ENCODE measurements around the gene MST1. TPM values are rescaled to one million over a fixed set of nuclear protein-coding genes. Genes with fewer than 3 reads are reported as not detected.

Gene MST1
- total RNA-seq, 4 donors from 2014 or later = 12.2 to 116 (median 15.1) TPM

- intact Hi-C loops (cut with DNase I; ENCODE audit: low total_unique reads) (loop anchor here (10.0 kb wide), 2 partner anchors 141 to 201 kb away; partner anchors contain the start of gene MST1R), in situ Hi-C loops (cut with MboI; ENCODE audit: low pct_ligation_motif_present in 1 of 4, low pct_unique_long_range_greater_than_20kb in 1 of 4, low sequenced_read_pairs in 3 of 4) (loop anchor here in 1 of 4 donors (10.0 kb wide), 1 partner anchor 141 kb away; no protein-coding TSS in a partner anchor)
- no peaks in the 10 kb centered on the region for H3K27me3 ChIP-seq
- no peaks in the 10 kb centered on the region for H3K9me3 ChIP-seq
- 93 to 98% methylated on average over 6 to 7 of the region's 7 CpGs for WGBS, 2 donors (ENCODE audit: low coverage in 1 of 2)
- TF ChIP-seq EP300 (IDR thresholded peaks at IDR 0.05; ENCODE audit: low read depth) = no peak
- TF ChIP-seq POLR2A (IDR thresholded peaks at IDR 0.05) = no peak
- TF ChIP-seq POLR2AphosphoS5 (IDR thresholded peaks at IDR 0.05) = no peak
- TF ChIP-seq, protein P1, sequence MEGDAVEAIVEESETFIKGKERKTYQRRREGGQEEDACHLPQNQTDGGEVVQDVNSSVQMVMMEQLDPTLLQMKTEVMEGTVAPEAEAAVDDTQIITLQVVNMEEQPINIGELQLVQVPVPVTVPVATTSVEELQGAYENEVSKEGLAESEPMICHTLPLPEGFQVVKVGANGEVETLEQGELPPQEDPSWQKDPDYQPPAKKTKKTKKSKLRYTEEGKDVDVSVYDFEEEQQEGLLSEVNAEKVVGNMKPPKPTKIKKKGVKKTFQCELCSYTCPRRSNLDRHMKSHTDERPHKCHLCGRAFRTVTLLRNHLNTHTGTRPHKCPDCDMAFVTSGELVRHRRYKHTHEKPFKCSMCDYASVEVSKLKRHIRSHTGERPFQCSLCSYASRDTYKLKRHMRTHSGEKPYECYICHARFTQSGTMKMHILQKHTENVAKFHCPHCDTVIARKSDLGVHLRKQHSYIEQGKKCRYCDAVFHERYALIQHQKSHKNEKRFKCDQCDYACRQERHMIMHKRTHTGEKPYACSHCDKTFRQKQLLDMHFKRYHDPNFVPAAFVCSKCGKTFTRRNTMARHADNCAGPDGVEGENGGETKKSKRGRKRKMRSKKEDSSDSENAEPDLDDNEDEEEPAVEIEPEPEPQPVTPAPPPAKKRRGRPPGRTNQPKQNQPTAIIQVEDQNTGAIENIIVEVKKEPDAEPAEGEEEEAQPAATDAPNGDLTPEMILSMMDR (IDR thresholded peaks at IDR 0.05) = no peak
- no peaks in the 10 kb centered on the region for H3K4me1 ChIP-seq
- no peak for DNase-seq
- H3K4me3 ChIP-seq = no peak overlapping the region
- H3K36me3 ChIP-seq = no peaks in the 10 kb centered on the region
- H3K27ac ChIP-seq = no peak overlapping the region
Measured at GRCh38 chr3:49703956-49704355, 14.7 kb upstream of the MST1 start.

DNA sequence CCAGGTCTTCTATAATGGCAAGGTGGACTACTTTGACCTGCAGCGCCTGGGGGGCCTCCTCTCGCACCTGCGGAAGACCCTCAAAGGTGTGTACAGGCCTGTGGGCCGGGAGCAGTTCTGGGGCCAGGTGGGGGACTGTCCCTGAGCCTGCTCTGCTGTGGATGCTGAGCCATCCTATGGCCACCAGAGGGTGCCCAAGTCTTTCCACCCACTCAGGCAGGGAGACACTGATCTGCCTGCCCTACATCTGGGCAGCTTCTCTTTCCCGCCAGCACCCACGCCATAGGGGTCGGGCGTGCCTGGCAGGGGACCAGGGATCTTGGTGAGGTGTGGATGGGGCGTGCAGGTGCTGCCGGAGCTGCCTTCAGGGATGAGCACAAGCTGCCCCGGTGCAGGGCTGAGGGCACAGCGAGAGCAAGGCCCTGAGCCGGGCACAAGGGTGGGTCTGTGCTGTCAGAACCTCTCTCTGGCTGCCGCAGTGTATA lies 14.2 kb upstream of the MST1 start:
- 58% methylated on average over 14 of the region's 14 CpGs; no CpG with 5 or more reads in 1 of the 2 donors for WGBS, 2 donors (ENCODE audit: low coverage in 1 of 2)
- H3K27me3 ChIP-seq = no peaks in the 10 kb centered on the region
- TF ChIP-seq, protein P1 (IDR thresholded peaks at IDR 0.05) = peak; percentile 71 to 85 (median 83)
- TF ChIP-seq EP300 (IDR thresholded peaks at IDR 0.05; ENCODE audit: low read depth) = no peak
- no peaks in the 10 kb centered on the region for H3K9me3 ChIP-seq
- no peaks in the 10 kb centered on the region for H3K4me1 ChIP-seq
- intact Hi-C loops (cut with DNase I; ENCODE audit: low total_unique reads) = loop anchor here (10.0 kb wide), 2 partner anchors 141 to 201 kb away; partner anchors contain the start of gene MST1R
- H3K36me3 ChIP-seq = no peaks in the 10 kb centered on the region
- DNase-seq = peak; percentile 69
- in situ Hi-C loops (cut with MboI; ENCODE audit: low pct_ligation_motif_present in 1 of 4, low pct_unique_long_range_greater_than_20kb in 1 of 4, low sequenced_read_pairs in 3 of 4) = loop anchor here in 1 of 4 donors (10.0 kb wide), 1 partner anchor 141 kb away; no protein-coding TSS in a partner anchor
- no peak overlapping the region for H3K4me3 ChIP-seq
- H3K27ac ChIP-seq = no peak overlapping the region

GRCh38 chr3:49702672-49703071 lies 13.4 kb upstream of the MST1 start:
- 93% methylated on average over 11 of the region's 11 CpGs; no CpG with 5 or more reads in 1 of the 2 donors for WGBS, 2 donors (ENCODE audit: low coverage in 1 of 2)
- in situ Hi-C loops (cut with MboI; ENCODE audit: low pct_ligation_motif_present in 1 of 4, low pct_unique_long_range_greater_than_20kb in 1 of 4, low sequenced_read_pairs in 3 of 4) = loop anchor here in 1 of 4 donors (10.0 kb wide), 1 partner anchor 142 kb away; no protein-coding TSS in a partner anchor
- intact Hi-C loops (cut with DNase I; ENCODE audit: low total_unique reads) = loop anchor here (10.0 kb wide), 2 partner anchors 142 to 202 kb away; partner anchors contain the start of gene MST1R

DNA sequence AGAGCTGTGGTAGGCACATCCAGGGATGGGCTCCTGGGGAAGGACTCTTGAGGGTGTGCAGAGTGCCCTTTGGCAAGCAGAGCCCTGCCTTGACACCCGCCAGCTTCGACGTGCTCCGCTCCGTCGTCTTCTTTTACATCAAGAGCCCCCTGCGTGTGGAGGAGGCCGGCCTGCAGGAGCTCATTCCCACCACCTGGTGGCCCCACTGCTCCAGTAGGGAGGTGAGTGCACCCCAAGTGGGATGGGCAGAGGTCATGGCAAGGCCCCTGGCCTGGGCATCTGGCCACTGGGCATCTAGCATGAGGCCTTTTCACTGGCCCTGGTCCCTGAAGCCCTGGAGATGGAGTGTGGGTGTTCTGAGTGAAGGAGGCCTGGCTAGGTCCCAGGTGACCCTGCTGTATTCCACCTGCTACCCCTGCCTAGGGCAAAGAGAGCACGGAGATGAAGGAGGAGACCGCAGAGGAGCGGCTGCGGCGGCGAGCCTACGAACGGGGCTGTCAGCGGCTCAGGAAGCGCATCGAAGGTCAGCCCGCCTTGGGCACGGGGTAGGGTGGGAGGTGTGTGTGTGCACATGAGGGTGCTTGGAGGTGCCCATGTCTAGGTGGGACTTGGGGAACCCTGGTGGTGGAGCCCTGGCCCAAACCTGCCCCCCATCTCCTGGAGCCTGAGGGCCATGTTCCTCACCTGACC lies 12.3 kb upstream of the MST1 start:
- 90 to 100% methylated on average over 1 to 21 of the region's 21 CpGs for WGBS, 2 donors (ENCODE audit: low coverage in 1 of 2)
- TF ChIP-seq, protein P1 (IDR thresholded peaks at IDR 0.05) = peak in 3 of 5 experiments; percentile 19 to 34 (median 26)
- TF ChIP-seq POLR2A (IDR thresholded peaks at IDR 0.05) = no peak
- H3K9me3 ChIP-seq = no peaks in the 10 kb centered on the region
- H3K27me3 ChIP-seq = no peaks in the 10 kb centered on the region
- in situ Hi-C loops (cut with MboI; ENCODE audit: low pct_ligation_motif_present in 1 of 4, low pct_unique_long_range_greater_than_20kb in 1 of 4, low sequenced_read_pairs in 3 of 4) = loop anchor here in 1 of 4 donors (10.0 kb wide), 1 partner anchor 143 kb away; no protein-coding TSS in a partner anchor
- H3K36me3 ChIP-seq = peaks cover 0 to 10% (median 0%) of the 10 kb centered on the region in 4 donors
- no peak overlapping the region for H3K4me3 ChIP-seq
- no peaks in the 10 kb centered on the region for H3K4me1 ChIP-seq
- DNase-seq = no peak
- intact Hi-C loops (cut with DNase I; ENCODE audit: low total_unique reads) = loop anchor here (10.0 kb wide), 2 partner anchors 143 to 203 kb away; partner anchors contain the start of gene MST1R
- H3K27ac ChIP-seq = no peak overlapping the region

More at GRCh38 chr3:49702672-49703071, 13.4 kb upstream of the MST1 start:
- Histone ChIP-seq H3K27me3 (no peaks in the 10 kb centered on the region), H3K4me3 (no peak overlapping the region), H3K27ac (no peak overlapping the region), H3K4me1 (no peaks in the 10 kb centered on the region), H3K36me3 (peaks cover 0 to 6% (median 0%) of the 10 kb centered on the region in 4 donors), H3K9me3 (no peaks in the 10 kb centered on the region)
- TF ChIP-seq POLR2A (IDR thresholded peaks at IDR 0.05) (no peak), POLR2AphosphoS5 (IDR thresholded peaks at IDR 0.05) (no peak), EP300 (IDR thresholded peaks at IDR 0.05; ENCODE audit: low read depth) (no peak)
- TF ChIP-seq, protein P1 (IDR thresholded peaks at IDR 0.05) = no peak
- no peak for DNase-seq

Measured in transverse colon (tissue), 4 donors.